ENCODE measurements around the gene HECW1.

DNA sequence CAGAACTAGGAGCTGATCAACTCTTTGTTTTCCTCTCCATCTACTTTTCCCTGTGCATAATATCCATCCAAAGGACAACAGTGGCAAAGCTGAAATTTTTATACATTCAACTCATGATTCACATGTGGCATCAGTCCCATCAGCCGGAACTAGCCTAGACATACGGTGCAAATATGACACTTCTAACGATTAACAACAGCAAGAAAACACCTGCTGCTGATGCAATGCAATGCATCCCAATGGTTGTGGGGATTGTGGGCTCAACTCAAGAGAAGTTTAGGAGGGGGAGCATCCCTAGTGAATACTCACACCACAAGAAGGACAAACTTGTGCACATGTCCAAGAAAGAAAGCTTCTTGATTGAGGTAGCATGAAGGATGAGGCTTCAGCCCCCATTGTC lies 449.9 kb downstream of the HECW1 start:
- TF ChIP-seq JUNB (IDR thresholded peaks at IDR 0.05; ENCODE audit: unreplicated experiment) (no peak), CREB1 (CRISPR knock-in tag; IDR thresholded peaks at IDR 0.05; ENCODE audit: low read depth) (no peak), EZH2phosphoT487 (IDR thresholded peaks at IDR 0.05; ENCODE audit: unreplicated experiment) (no peak), POLR2AphosphoS5 (IDR thresholded peaks at IDR 0.05; ENCODE audit: low read depth) (no peak), EZH2 (IDR thresholded peaks at IDR 0.05; ENCODE audit: low read depth, unreplicated experiment) (no peak)
- TF ChIP-seq, protein P1, sequence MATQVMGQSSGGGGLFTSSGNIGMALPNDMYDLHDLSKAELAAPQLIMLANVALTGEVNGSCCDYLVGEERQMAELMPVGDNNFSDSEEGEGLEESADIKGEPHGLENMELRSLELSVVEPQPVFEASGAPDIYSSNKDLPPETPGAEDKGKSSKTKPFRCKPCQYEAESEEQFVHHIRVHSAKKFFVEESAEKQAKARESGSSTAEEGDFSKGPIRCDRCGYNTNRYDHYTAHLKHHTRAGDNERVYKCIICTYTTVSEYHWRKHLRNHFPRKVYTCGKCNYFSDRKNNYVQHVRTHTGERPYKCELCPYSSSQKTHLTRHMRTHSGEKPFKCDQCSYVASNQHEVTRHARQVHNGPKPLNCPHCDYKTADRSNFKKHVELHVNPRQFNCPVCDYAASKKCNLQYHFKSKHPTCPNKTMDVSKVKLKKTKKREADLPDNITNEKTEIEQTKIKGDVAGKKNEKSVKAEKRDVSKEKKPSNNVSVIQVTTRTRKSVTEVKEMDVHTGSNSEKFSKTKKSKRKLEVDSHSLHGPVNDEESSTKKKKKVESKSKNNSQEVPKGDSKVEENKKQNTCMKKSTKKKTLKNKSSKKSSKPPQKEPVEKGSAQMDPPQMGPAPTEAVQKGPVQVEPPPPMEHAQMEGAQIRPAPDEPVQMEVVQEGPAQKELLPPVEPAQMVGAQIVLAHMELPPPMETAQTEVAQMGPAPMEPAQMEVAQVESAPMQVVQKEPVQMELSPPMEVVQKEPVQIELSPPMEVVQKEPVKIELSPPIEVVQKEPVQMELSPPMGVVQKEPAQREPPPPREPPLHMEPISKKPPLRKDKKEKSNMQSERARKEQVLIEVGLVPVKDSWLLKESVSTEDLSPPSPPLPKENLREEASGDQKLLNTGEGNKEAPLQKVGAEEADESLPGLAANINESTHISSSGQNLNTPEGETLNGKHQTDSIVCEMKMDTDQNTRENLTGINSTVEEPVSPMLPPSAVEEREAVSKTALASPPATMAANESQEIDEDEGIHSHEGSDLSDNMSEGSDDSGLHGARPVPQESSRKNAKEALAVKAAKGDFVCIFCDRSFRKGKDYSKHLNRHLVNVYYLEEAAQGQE (IDR thresholded peaks at IDR 0.05; ENCODE audit: unreplicated experiment), result no peak
- TF ChIP-seq, protein P2, sequence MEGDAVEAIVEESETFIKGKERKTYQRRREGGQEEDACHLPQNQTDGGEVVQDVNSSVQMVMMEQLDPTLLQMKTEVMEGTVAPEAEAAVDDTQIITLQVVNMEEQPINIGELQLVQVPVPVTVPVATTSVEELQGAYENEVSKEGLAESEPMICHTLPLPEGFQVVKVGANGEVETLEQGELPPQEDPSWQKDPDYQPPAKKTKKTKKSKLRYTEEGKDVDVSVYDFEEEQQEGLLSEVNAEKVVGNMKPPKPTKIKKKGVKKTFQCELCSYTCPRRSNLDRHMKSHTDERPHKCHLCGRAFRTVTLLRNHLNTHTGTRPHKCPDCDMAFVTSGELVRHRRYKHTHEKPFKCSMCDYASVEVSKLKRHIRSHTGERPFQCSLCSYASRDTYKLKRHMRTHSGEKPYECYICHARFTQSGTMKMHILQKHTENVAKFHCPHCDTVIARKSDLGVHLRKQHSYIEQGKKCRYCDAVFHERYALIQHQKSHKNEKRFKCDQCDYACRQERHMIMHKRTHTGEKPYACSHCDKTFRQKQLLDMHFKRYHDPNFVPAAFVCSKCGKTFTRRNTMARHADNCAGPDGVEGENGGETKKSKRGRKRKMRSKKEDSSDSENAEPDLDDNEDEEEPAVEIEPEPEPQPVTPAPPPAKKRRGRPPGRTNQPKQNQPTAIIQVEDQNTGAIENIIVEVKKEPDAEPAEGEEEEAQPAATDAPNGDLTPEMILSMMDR (conservative IDR thresholded peaks at IDR 0.05; ENCODE audit: low read depth in 2 of 2), result no peak
